ENCODE results near the gene EFCAB8. TPM values are rescaled to one million over a fixed set of nuclear protein-coding genes. Genes with fewer than 3 reads are reported as not detected.

EFCAB8 gene, protein sequence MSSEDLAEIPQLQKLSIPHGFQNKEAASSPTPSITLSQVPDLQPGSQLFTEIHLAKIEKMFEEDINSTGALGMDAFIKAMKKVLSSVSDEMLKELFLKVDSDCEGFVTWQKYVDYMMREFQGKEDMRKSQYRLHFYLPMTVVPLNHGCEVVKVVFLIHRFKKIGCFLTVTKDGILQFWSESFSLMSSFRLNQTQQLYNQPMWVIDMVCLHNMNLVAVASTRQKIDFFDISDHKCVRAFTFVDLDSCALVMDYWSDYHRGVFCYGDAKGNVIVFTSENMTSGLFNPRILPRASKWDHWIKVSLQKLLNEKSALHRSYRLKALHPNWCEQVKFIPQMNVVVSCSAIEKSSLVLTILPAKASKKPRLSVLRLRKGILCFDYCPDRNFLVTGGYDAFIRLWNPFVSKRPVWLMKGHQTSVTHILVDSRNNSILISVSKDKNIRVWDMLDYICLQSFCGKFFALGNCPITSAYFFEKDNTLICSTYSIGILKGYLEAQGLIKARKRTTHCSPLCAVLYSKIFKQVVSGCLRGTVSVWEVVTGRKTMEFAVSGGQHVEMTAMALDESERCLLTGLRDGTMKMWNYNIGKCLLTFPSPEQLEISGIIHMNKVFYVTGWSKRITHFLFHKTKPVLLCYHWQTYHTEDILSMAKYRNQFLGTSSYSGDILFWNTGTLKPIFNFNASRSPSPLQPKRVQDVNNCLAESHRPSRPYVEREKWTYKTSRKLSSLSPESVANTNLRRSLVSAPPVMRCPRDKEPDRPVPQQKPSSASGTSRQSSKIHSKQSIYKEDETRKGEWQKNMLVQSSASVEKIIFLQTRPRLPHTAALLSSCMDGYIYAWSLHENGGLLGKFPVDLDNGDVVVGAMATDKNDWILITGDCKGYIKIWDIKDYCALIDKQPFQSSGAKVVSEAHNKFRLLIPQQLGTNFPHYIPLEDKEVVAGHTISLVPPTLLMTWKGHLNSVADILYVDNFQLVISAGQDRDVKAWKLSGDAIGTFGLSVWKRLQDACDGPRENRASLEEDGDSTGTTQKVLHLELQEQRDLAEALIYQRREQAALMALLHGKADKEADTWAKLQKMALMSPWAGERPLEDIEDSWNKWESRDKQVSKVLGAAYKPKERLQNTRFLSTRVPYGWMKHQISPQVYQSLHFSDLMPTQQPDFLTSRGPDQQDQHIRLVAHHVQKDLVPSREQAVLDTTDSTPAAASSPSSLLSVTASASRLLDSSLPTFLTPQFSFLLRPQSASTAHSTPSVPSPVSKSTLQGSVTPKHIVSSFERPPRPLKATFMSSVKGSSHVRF
- 0.50 and 0.68 TPM in 2 replicates for total RNA-seq

DNA sequence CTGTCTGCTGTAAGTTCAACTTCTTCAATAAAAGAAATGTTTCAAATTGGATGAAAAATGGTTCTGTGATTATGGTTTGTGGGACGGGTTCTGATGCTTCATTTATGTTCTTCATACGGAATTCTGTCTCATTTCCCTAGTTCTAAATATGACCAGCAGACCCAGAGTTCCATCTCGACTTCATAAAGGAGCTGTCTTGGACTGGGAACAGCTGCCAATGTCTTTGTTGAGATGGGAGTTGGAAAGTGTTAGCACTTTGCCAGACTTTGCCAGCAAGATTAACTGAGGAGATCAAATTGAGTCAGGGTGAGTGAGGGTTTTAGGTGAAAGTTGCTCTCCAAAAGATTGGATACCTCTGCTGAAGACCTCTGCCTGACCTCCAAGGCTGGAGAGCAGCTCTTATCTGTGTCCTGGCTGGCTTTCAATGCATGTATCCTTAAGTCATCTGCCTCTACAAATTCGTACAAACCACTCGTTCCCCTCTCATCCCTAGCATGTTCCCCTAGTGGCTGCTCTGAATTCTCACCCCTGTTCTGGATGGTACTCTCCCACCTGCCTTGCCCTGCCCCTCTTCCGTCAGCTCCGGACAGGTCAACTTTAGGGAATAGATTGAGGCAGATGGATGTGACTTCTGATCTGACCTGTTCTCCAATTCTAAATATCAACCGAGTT, at the start of gene EFCAB8:
TSS of gene EFCAB8 (plus strand) at position 223 of the 672 bp plus-strand sequence. CDS start 4,870 bp downstream, outside the sequence.
- intact Hi-C loops (cut with micrococcal nuclease): no loop called here

DNA sequence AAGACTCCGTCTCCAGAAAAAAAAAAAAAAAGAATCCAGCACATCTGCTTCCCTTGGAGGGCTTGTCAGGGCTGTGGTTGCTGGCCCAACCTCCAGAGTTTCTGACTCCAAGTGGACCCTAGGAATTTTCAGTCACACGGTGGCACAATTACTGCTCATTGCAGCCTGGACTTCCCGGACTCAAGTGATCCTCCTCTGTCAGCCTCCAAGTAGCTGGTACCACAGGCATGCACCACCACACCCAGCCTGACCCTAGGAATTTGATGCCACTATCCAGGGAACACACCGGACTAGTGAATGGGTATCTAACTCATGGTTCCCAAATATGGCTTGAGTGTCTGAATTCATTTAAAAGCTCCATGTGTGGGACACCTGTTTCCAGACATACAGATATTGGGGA, 48.8 kb upstream of the EFCAB8 start:
- intact Hi-C loops (cut with micrococcal nuclease): no loop called here

DNA sequence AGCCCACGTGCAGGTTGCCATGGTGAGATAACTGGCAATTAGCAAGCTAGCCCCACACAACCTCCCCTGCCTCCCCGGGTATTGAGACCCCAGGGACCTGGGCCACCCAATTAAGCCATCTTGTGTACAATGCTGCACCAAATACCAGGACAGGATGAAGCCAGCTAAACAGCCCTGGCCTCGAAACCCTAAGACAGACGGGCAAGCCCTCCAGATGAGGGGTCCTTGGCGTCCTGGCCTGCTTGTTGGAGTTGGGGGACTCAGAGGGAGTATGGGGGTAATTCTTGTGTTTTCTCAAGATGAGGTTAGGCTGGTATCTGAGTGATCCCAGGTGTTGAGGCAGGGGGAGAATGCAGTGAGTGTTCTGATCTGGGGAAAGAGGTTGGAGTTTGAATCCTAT, 47.8 kb upstream of the EFCAB8 start:
- intact Hi-C loops (cut with micrococcal nuclease): no loop called here

DNA sequence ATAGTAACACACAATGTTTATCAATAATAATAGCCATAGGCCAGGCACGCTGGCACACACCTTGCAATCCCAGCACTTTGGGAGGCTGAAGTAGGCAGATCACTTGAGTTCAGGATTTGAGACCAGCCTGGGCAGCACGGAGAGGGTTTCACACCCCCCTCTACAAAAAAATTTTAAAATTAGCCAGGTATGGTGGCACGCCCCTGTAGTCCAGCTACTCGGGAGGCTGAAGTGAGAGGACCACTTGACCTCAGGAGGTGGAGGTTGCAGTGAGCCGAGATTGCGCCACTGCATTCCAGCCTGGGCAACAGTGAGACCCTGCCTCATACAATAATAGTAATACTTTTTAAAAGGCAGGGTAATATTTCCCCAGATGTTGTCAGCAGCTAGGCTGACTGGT, 46.8 kb upstream of the EFCAB8 start:
- intact Hi-C loops (cut with micrococcal nuclease): no loop called here

DNA sequence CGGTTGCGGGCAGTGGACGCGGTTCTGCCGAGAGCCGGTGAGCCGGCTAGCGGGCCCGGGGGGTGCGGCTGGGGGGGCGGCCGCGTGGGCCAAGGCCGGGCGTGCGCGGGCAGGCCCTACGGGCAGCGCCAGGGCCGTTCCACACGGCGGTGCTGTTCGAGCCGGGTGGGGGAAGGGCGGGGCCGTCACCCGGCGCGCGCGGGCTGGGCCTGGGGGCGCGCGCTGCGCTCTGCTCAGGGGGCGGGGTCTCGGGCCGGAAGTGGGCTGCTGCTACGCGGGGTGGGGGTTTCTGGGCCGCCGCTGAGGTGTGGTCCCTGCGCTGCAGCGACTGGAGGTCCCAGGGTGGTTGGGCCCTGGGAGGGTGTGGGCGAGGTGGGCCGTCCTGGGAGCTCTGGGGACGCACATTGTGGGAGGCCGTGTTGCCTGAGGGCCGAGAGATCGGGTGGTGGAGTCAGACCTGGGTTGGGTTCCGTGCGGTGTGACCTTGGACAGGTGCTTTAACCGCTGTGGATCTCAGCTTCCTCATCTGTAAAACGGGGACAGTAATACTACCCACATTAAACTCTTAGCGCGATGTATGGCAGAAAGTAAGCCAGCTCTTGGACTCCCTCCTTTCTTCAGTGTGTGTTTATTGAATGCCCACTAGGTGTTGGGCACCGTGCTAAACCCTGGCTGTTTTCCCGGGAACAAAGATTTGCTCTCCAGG, 38.6 kb upstream of the EFCAB8 start:
- intact Hi-C loops (cut with micrococcal nuclease): no loop called here

DNA sequence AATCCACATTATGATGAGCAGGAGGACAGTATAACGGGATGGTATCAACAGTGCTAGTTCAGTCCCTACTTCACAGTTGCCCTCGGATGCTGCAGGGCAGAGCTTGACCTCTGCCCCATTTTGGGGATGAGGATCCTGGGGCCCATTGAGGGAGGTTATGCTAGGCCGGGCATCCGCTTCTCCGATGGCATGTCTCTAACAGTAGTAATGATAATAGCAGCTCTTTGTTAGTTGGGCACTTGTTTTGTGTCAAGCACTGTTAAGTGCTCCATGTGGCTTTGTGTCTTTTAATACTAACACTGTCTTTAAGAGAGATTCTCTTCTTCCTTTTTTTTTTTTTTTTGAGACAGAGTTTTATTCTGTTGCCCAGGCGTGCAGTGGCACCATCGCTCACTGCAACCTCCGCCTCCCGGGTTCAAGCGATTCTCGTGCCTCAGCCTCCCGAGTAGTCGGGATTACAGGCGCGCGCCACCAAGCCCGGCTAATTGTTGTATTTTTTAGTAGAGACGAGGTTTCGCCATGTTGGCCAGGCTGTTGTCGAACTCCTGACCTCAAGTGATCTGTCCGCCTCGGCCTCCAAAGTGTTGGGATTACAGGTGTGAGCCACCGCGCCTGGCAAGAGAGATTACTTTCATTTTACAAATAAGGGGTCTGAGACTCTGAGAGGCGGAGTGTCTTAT, 37.9 kb upstream of the EFCAB8 start:
- intact Hi-C loops (cut with micrococcal nuclease): no loop called here

DNA sequence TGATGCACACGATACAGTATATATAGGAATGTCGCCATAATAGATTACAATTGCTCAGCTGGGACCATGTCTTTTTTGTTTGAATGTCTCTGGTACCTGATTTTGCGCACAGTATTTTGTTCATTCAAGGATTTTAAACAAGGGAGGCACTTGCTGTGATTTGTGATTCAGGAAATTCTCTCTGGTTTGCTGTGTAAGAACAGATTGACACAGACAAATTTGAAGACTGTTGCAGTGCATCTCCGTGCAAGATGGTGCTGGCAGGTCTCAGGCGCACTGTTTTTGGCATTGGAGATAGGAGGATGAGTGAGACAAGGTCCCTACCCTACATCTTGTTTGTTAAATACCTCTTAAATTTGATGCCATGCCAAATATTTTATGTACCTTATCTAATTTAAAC, 36.5 kb upstream of the EFCAB8 start:
- intact Hi-C loops (cut with micrococcal nuclease): no loop called here

DNA sequence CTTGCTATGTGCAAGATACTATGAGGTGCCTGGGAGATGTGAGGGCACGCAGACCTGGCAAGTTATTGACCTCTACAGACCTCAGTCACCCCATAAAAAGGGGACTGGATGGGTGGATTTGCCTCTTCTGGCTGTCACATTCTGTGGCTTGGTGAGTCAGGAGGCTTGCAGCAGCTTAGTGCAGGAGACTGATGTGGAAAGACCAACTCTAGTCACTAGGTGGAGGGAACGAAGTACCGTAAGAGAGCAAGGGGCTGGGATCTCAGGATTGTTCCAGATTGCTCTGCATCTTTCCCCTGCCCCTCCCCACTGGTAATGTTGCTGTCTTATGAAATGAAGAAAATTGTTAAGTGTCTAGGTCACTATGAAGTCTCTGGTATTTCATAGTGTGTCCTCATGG, 35.6 kb upstream of the EFCAB8 start:
- intact Hi-C loops (cut with micrococcal nuclease): no loop called here

DNA sequence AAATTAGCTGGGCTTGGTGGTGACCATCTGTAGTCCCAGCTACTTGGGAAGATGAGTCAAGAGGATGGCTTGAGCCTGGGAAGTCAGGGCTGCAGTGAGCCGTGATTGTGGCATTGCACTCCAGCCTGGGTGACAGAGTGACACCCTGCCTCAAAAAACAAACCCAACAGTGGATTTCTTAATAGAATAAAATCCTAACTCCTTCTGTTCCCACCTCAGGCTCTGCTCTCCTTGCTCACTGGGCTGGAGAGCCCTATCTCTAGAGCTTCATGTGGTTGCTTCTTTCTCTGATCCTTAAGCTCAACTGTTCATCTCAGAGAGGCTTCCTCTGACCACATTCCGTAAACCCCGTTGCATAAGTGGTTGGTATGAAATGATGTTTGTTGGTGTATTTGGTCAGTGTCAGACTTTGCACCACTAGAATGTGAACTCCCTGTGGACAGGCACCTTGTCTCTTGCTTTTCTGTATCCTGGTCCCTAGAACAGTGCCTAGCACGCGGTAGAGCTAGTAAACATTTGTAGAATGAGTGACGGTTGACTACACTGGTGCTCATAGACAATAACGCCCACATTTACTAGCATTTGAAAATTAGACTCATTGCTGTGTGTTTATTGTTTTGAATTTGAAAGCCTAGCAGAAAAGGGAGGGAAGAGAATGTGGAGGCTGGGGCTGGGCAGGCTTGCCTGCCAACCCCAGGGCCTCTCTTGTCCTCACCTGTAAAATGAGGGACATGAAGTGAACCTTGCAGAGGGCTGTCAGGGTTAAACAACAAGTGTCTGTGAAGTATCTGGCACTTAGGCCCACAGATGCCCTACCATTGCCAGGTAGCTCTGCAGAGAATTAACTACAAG, 34.8 kb upstream of the EFCAB8 start:
- intact Hi-C loops (cut with micrococcal nuclease): no loop called here

DNA sequence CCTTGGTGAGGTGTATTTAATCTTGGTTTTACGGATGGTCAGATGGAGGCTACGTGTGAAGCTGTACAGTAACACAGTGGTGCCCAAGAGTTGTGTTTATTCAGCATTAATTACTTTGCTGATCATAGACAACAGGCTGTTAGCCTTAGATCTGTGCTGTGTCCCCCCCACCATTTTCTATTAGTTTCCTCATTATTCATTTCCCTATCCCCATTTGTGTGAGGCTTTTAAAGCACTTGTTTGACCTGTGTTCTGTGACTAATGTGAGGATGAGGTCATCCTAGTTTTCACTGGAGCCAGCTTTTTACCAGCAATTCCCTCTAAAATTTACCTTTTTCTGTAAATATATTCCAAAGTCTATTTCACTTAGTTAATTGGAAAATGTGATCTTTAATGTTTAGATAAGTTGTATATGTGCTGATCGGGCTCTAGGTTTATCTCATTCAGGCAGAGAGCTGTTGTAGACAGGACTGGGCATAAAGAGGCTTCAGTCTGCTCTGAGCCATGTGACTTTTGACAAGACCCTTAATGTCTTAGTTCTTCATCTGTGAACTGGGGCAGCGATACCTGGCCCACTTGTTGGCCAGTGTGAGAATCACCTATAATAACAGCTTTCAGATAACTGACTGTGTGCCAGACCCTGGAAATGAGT, 30.6 kb upstream of the EFCAB8 start:
- intact Hi-C loops (cut with micrococcal nuclease): no loop called here

DNA sequence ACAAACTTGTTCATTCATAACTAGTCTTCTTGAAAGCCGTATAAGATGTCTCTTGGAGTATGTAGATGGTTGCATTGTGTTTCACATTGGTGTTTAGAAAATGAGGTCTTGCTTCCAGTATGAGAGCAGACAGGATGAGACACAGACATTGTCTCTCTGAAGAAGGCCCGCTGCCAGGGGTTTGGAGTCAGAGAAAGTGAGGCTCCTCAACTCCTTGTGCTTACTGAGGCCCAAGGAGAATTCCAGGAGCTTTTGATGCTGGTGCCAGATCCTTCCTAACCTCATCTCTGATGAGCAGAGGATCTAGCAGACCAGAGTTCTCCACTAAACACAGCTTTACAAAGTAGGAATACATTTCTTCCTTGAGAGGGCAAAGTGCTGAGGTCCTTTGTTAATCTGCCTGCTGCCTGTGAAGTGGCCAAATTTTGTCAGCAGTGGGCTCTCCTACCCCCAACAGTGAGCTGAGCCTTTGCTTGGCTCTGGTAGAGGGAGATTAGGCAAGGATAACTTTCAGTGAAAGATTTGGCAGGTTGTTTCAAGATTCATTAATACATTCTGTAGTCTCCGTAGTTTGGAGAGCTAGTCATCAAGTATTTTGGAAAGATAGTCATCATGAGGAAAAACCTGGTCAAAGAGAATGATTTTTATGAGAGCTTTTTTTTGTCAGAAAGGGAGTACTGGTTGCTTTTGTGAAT, 29.3 kb upstream of the EFCAB8 start:
- intact Hi-C loops (cut with micrococcal nuclease): no loop called here

DNA sequence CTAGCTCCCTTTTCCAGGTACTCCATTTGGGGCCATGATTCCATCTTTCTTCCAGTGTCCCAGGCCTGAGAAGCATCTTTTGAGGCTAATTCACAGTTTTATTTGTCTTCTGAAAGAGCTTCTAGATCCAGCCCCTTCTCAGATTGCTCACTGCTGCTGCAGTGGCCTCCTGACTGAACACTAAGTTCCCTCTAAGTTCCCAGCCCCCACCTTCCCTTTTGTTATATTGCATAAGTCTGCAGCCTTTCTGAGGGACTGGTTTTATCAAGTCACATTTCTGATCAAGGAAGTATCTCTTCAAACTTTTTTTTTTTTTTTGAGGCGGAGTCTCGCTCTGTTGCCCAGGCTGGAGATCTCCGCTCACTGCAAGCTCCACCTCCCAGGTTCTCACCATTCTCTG, 28.3 kb upstream of the EFCAB8 start:
- intact Hi-C loops (cut with micrococcal nuclease): no loop called here

DNA sequence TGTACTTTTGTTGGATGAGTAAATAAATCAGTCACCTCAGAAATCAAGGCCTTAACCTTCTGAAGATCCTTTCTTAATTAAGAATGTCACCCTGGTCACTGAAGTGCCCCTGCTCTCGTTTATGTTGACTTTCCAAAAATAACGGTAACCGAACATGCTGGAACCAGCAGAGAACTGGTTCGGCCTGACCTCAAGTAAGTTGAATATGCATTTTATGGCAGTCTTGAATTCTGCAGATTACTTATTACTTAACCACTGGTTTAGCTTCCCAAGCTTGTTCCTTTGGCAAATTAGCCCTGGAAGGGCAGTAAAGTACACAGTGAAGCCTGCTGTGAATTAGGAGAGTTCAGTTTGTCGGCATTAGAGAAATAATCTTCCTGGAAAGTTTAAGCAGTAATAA, 26.7 kb upstream of the EFCAB8 start:
- intact Hi-C loops (cut with micrococcal nuclease): no loop called here

DNA sequence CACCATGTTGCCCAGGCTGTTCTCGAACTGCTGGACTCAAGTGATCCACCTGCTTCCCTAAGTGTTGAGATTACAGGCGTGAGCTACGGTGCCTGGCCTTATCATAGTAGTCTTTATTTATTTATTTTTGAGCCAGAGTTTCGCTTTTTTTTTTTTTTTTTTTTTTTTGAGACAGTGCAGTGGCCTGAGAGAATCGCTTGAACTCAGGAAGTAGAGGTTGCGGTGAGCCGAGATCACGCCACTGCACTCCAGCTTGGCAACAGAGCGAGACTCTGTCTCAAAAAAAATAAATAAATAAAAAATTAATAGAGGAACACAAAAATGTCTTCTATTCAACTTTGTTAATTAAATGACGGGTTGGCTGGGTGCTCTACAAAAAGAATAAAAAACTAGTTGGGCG, 26.1 kb upstream of the EFCAB8 start:
- intact Hi-C loops (cut with micrococcal nuclease): no loop called here

DNA sequence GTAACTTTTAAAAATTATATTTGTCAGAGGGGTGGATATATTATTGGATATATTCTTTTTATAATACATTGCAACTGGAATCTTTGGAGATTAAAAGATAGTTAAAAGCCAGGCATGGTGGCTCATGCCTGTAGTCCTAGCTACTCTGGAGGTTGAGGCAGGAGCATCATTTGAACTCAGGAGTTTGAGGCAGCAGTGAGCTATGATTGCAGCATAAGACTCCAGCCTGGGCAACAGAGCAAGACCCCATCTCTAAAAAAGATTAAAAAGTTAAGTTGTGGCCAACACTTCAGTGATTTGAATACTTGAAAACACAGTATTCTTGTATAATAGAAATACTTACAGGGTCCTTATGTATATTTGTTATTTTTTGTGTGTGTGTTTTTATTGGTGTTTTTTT, 23.8 kb upstream of the EFCAB8 start:
- intact Hi-C loops (cut with micrococcal nuclease): no loop called here

DNA sequence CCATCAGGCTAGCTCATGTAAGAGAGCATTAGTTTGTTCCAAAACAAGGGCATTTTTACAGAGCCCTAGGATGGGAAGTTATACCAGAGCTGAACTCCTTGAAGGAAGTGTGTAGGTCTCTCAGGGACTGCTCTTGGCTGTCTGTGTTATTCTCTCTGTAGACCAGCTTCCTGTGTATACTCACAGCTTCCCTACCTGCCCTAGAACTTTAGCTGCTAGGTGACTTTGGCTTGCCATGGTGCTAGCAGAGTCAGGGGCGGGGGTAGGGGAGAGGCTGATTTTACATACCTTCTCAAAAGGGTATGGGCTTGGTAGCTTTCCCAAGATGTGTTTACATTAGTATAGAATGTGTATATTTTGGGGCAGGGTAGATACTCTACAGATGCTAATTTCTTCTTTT, 21.6 kb upstream of the EFCAB8 start:
- intact Hi-C loops (cut with micrococcal nuclease): no loop called here

DNA sequence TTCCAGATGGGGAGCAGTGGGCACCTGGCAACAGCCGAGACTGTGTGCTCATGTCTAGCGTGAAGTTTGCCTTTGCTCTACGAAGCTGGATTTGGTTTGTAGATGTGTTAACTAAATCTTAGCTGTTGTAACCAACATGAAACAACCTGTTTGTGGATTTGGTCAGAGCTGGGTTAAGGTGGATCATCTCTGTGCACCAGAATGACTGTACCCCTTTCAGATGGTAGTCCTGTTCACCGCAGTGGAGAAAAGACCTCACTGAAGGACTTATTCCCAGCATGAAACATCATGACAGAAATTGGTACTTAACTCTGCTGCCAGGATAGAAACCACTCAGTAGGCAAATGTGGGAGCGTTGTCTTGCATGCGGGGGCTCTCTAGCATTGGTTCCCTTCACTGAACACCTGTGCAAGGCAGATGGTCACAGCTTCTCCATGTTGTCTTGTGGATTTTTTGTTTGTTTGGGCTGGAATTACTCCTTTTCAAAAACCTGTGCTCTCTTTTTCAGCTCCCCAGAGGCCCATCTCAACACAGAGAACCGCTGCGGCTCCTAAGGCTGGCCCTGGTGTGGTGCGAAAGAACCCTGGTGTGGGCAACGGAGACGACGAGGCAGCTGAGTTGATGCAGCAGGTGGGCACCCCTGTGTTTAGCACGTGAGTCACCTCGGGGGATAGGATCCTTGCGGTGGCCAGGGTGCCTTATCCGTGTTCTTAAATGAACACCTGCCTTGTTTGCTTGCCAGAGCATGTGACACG, 19.3 kb upstream of the EFCAB8 start:
- intact Hi-C loops (cut with micrococcal nuclease): no loop called here

All from T-helper 2 cell treated with Interferon-gamma antibody and Interleukin-4, amounts not matched to agents 100 ng/mL and 5 ng/mL, for 36 hours (primary cell).